Activated T-helper 17 cell treated with anti-CD3 and anti-CD28 coated beads, Interleukin-2, amount 50 U/mL, for 72 hours (primary cell): ENCODE measurements around the gene SNCG. TPM values are rescaled to one million over a fixed set of nuclear protein-coding genes. Genes with fewer than 3 reads are reported as not detected.

Source experiments
- ATAC-seq: fragments of 150-1000 bp; cut with Tn5 transposase; replicated peaks from 2 replicates; pipeline ENCODE4 v1.10.0; 2021; ENCODE audit warnings: mild to moderate bottlenecking, moderate library complexity
- H3K27ac Mint-ChIP-seq: one replicate; pipeline ENCODE4 v1.8.0; 2022; ENCODE audit warnings: mixed read lengths
- H3K27me3 Mint-ChIP-seq: one replicate; pipeline ENCODE4 v1.8.0; 2022; ENCODE audit warnings: mixed read lengths
- H3K36me3 Mint-ChIP-seq: one replicate; pipeline ENCODE4 v1.8.0; 2022; ENCODE audit warnings: low read depth, mild to moderate bottlenecking, mixed read lengths
- H3K4me1 Mint-ChIP-seq: one replicate; pipeline ENCODE4 v1.8.0; 2022; ENCODE audit warnings: mixed read lengths
- H3K4me3 Mint-ChIP-seq: one replicate; pipeline ENCODE4 v1.8.0; 2022; ENCODE audit warnings: mild to moderate bottlenecking, mixed read lengths
- H3K9me3 Mint-ChIP-seq: one replicate; pipeline ENCODE4 v1.8.0; 2022; ENCODE audit warnings: mixed read lengths
- total RNA-seq, 2 donors: library from RNA; stranded (reverse); gene quantifications; one replicate each; pipeline ENCODE4 v1.2.3, GENCODE V29; 2022

SNCG gene
- total RNA-seq, 2 donors from 2014 or later: not detected

GRCh38 chr10:86962136-86962980, 4.0 kb downstream of the SNCG start:
- H3K36me3 Mint-ChIP-seq: no peaks in the 10 kb centered on the region
- no peaks in the 10 kb centered on the region for H3K27me3 Mint-ChIP-seq
- peaks cover 17% of the 10 kb centered on the region for H3K4me1 Mint-ChIP-seq
- no peak overlapping the region for H3K27ac Mint-ChIP-seq
- no peak overlapping the region for H3K4me3 Mint-ChIP-seq
- ATAC-seq: no peak
- H3K9me3 Mint-ChIP-seq: no peaks in the 10 kb centered on the region

DNA sequence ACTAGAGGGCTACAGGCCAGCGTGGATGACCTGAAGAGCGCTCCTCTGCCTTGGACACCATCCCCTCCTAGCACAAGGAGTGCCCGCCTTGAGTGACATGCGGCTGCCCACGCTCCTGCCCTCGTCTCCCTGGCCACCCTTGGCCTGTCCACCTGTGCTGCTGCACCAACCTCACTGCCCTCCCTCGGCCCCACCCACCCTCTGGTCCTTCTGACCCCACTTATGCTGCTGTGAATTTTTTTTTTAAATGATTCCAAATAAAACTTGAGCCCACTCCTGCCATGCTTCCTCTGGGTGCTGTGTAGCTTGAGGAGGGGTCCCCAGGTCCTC, 4.5 kb downstream of the SNCG start:
- no peaks in the 10 kb centered on the region for H3K27me3 Mint-ChIP-seq
- H3K4me3 Mint-ChIP-seq: no peak overlapping the region
- no peaks in the 10 kb centered on the region for H3K36me3 Mint-ChIP-seq
- H3K9me3 Mint-ChIP-seq: no peaks in the 10 kb centered on the region
- H3K27ac Mint-ChIP-seq: no peak overlapping the region
- H3K4me1 Mint-ChIP-seq: peaks cover 17% of the 10 kb centered on the region
- no peak for ATAC-seq

- Mint-ChIP-seq H3K4me1 (peaks cover 17% of the 10 kb centered on the region), H3K9me3 (no peaks in the 10 kb centered on the region), H3K36me3 (no peaks in the 10 kb centered on the region), H3K4me3 (no peak overlapping the region), H3K27me3 (no peaks in the 10 kb centered on the region), H3K27ac (no peak overlapping the region)
- ATAC-seq: no peak
Observed at GRCh38 chr10:86963341-86963919, 5.0 kb downstream of the SNCG start.

DNA sequence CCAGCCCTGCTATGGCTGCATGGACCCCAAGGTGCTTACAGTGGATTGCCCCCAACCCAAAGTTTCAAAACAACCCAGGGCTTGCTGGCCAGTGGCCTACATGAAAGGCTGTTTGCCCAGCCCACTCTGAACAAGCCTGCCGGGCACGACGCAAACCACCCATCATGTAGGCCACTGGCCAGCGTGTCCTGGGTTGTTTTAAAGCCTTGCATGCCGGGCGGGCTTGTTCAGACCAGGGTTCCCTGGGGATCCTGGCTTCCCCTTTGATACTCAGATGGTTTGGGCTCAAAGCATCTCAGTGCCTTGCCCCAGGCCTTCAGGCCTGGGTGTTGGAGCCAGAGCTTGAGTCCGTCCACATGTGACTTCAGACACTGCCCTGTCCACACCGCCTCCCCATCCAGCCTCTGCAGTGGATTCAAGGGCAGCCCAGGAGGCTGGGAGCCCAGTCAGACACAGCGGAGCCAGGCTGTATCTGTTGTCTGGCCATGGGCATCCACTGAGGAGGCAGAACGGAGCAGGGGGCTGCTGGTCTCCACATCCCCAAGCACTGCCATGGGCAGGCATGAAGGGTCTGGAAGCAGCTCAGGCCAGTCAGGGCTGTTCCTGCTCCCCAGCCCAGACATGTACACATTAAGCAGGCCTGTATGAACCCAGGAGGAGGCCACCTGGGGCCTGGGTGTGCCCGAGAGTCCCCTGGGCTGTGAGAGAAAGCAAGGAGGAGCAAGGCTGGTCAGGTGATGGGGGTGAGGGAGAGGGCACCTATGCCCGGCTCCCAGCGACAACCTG, 5.9 kb downstream of the SNCG start:
- Mint-ChIP-seq H3K4me1 (peaks cover 17% of the 10 kb centered on the region), H3K9me3 (no peaks in the 10 kb centered on the region), H3K36me3 (no peaks in the 10 kb centered on the region), H3K27me3 (no peaks in the 10 kb centered on the region), H3K27ac (no peak overlapping the region), H3K4me3 (no peak overlapping the region)
- no peak for ATAC-seq

- peaks cover 17% of the 10 kb centered on the region for H3K4me1 Mint-ChIP-seq
Observed at GRCh38 chr10:86964847-86965190, 6.4 kb downstream of the SNCG start.

DNA sequence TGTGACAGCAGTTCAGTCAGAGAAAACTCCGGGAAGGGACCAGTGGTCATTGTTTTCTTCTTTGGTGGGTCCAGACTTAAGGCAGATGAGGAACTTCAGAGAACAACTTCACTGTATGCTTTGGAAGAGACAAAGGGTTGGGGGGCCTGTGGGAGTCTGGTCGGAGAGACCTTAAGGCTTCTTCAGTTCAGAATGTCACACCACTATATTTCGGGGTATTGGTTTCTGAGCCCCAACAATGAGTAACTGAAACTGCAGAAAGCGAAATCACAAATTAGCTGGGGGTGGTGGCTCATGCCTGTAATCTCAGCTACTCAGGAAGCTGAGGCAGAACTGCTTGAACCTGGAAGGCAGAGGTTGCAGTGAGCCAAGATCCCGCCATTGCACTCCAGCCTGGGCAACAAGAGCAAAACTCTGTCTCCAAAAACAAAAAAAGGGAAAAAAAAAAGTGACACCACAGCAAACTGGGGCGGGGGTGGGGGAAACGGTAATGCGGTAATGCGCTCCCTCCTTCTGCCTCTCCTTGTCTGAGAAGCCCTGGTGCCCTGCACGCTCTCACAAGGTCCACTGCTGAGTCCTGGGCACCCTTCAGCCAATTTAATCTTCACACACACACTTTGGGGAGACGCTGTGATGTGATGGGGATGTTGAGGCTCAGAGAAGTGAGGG, 7.7 kb downstream of the SNCG start:
- peak; percentile 10 for ATAC-seq
- Mint-ChIP-seq H3K36me3 (no peaks in the 10 kb centered on the region), H3K4me1 (peaks cover 13% of the 10 kb centered on the region), H3K4me3 (peak overlapping the region; percentile 71), H3K27me3 (no peaks in the 10 kb centered on the region), H3K9me3 (no peaks in the 10 kb centered on the region), H3K27ac (peak overlapping the region; percentile 68)

More at GRCh38 chr10:86964847-86965190, 6.4 kb downstream of the SNCG start:
- peak overlapping the region; percentile 48 for H3K27ac Mint-ChIP-seq
- no peak overlapping the region for H3K4me3 Mint-ChIP-seq
- no peaks in the 10 kb centered on the region for H3K27me3 Mint-ChIP-seq
- no peak for ATAC-seq
- no peaks in the 10 kb centered on the region for H3K36me3 Mint-ChIP-seq
- no peaks in the 10 kb centered on the region for H3K9me3 Mint-ChIP-seq

- Mint-ChIP-seq H3K9me3 (no peaks in the 10 kb centered on the region), H3K27ac (no peak overlapping the region), H3K27me3 (no peaks in the 10 kb centered on the region), H3K36me3 (no peaks in the 10 kb centered on the region), H3K4me1 (peaks cover 19% of the 10 kb centered on the region), H3K4me3 (no peak overlapping the region)
- no peak for ATAC-seq
Observed at GRCh38 chr10:86967481-86967941, 9.1 kb downstream of the SNCG start.

DNA sequence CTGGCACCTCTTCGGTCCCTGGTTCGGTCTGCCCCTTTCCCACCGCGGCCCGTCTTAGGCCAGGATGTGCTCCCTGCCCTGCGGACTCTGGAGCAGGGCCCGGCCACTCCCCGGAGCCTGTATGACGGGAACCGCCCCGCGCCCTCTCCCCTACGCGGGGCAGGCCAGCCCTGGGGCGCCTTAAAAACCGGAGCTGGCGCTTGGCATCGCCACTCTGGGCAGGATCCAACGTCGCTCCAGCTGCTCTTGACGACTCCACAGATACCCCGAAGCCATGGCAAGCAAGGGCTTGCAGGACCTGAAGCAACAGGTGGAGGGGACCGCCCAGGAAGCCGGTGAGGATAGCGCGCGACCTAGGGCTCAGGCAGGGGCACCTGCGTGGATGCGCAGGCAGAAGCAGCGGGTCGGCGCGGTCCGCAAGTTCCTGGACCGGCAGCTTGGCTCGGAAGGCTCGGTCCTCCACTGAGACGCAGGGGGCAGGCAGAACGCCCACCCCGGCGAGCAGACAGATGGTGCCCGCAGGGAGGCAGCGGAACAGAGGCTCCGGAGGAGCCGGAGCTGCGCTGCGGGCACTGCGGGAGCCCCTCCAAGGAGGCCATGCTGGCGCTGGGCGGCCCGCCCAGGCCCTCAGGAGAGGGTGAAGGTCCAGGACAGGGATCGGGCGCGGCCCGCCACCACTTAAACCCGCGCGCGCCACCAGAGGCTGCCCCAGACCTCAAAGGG, 10.0 kb downstream of the SNCG start, which contains the start of gene ADIRF:
Gene ADIRF, plus strand, starts transcription at position 212 of the 723 bp plus-strand sequence. Its CDS starts 63 bp downstream, at position 275.
- H3K9me3 Mint-ChIP-seq: no peaks in the 10 kb centered on the region
- peak within 1 kb of the TSS; percentile 23 for H3K4me3 Mint-ChIP-seq
- H3K4me1 Mint-ChIP-seq: peaks cover 22% of the 10 kb centered on the region
- no peak within 1 kb of the TSS for H3K27ac Mint-ChIP-seq
- H3K27me3 Mint-ChIP-seq: no peaks in the 10 kb centered on the region
- H3K36me3 Mint-ChIP-seq: no peaks in the 10 kb centered on the region
- ATAC-seq: no peak

GRCh38 chr10:86968994-86969355, 10.6 kb downstream of the SNCG start:
- H3K36me3 Mint-ChIP-seq: no peaks in the 10 kb centered on the region
- H3K4me3 Mint-ChIP-seq: peak overlapping the region; percentile 23
- H3K27ac Mint-ChIP-seq: no peak overlapping the region
- no peaks in the 10 kb centered on the region for H3K9me3 Mint-ChIP-seq
- H3K4me1 Mint-ChIP-seq: peaks cover 22% of the 10 kb centered on the region
- H3K27me3 Mint-ChIP-seq: no peaks in the 10 kb centered on the region
- ATAC-seq: no peak

DNA sequence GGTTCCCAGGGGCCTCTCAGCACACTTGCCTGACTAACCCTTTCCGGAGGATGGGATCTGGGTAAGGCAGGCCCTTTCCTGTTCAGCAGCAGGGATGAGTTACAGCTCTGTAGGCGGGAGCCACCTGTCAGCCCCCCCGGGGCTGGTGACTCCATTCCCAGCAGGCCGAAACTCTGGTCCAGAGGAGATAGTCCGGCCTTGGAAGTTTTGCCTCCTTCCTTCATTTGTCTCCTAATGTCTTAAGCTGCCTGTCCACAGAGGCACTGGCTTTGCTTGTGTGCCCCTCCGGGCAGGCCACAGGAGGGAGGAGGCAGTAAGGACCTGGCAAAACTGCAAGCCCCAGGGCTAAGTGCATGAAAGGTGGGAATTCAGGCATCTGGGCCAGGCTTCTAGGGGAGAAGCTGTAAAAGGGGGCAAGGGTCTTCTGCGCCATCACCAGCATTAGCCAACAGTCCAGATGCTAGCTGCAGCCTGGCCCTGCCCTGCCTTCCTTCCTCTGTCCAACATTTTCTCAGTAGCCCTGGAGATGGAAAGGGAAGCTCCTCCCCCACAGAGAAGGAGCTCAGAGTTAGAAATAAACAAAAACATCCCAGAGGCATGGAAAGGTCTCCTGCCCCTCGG, 11.1 kb downstream of the SNCG start:
- peak overlapping the region; percentile 23 for H3K4me3 Mint-ChIP-seq
- no peaks in the 10 kb centered on the region for H3K36me3 Mint-ChIP-seq
- H3K4me1 Mint-ChIP-seq: peaks cover 22% of the 10 kb centered on the region
- no peaks in the 10 kb centered on the region for H3K9me3 Mint-ChIP-seq
- no peak for ATAC-seq
- H3K27me3 Mint-ChIP-seq: no peaks in the 10 kb centered on the region
- no peak overlapping the region for H3K27ac Mint-ChIP-seq

DNA sequence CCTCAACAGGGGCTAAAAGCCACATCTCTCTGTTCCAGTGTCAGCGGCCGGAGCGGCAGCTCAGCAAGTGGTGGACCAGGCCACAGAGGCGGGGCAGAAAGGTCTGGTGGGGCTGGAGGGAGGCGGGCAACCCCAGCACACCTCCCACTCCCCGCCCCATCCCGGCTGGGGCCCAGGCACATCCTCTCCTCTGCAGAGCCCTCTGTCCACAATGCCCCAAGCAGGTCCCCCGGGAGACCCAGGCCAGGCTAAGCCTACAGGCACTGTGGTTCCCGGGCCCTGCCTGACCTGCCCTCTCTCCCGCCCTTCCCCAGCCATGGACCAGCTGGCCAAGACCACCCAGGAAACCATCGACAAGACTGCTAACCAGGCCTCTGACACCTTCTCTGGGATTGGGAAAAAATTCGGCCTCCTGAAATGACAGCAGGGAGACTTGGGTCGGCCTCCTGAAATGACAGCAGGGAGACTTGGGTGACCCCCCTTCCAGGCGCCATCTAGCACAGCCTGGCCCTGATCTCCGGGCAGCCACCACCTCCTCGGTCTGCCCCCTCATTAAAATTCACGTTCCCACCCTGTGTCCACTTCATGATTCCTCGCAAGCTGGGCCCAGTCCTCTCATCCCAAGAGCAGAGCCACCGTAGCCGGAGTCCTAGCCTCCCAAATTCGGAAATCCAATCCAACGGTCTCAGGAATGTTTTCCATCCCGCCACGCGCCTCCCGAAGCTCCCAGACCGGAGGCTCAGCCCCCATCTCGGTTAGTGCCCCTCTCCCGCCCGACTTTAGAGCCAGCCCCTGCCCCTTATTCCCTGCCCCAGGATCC, 12.0 kb downstream of the SNCG start:
- Mint-ChIP-seq H3K4me1 (peaks cover 21% of the 10 kb centered on the region), H3K27me3 (no peaks in the 10 kb centered on the region), H3K4me3 (peak overlapping the region; percentile 80), H3K27ac (peak overlapping the region; percentile 73), H3K9me3 (no peaks in the 10 kb centered on the region), H3K36me3 (no peaks in the 10 kb centered on the region)
- no peak for ATAC-seq

GRCh38 chr10:86970982-86971231, 12.5 kb downstream of the SNCG start:
- Mint-ChIP-seq H3K9me3 (no peaks in the 10 kb centered on the region), H3K4me3 (peak overlapping the region; percentile 80), H3K27me3 (no peaks in the 10 kb centered on the region), H3K27ac (peak overlapping the region; percentile 73), H3K4me1 (peaks cover 16% of the 10 kb centered on the region), H3K36me3 (no peaks in the 10 kb centered on the region)
- ATAC-seq: no peak
